NT2/D1 (cell line): Measurements from ENCODE around the gene SPATA13.

Source experiments
- YY1 ChIP-seq: IDR thresholded peaks from 2 replicates; pipeline ENCODE4 v1.6.1; 2011; ENCODE audit not compliant: insufficient read length, insufficient read depth
- ZNF274 ChIP-seq: IDR thresholded peaks from 2 replicates; pipeline ENCODE4 v1.6.1; 2011; ENCODE audit warnings: mild to moderate bottlenecking, low read depth, low read length

- no peak for TF ChIP-seq ZNF274
- TF ChIP-seq YY1, result no peak
Observed at GRCh38 chr13:24228852-24229458, 68.4 kb downstream of the SPATA13 start.
